Measurements from ENCODE around the gene TCEAL3.
"Not testable (repeated sequence)": the region's sequence is repeated elsewhere in the genome, so short reads cannot be mapped to it uniquely, and the experiment has no call there.

Gene TCEAL3

DNA sequence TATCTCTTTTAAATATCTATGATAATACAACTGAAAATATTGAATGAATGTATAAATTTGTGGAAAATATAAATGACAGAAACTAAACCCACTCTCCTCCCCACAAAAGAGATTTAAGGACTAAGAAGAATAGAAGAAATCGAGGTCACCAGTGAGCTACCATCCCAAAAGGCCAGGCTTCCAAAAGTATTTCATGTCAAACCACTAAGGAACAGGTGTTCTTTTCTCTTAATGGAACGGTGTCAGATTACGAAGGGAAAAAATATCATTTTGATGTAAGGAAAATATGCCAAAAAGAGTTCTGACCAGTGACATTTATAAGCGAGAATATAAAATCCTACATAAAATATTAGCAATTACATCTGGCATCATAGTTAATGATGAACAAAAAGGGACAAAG lies 36.0 kb upstream of the TCEAL3 start:
- no peak for TF ChIP-seq CTCF (IDR thresholded peaks at IDR 0.05; ENCODE audit: low read length, missing control alignments)
- DNase-seq (ENCODE audit: low read depth), result no peak
- H3K4me3 ChIP-seq (replicated peaks; ENCODE audit: low read depth, low read length), result no peak overlapping the region

DNA sequence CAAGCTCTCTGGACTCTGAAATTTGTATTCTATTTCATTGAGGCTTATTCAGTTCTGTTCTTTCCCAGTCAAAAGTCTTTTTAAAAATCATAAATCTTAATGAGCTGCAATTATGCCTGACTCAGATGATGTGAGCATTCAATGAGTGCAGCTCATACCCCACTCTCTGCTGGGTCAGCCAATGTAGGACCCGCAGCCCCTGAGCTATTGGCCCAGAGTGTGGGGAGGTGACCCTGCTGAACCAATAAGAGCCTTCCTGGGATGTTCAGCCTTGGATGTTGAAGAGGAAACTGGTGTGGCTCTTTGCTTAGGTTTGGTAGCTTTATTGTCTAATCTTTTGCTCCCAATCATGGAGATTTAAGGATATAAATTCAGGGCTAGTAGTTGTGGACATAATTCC lies 34.6 kb upstream of the TCEAL3 start:
- H3K4me3 ChIP-seq (replicated peaks; ENCODE audit: low read depth, low read length), result no peak overlapping the region
- TF ChIP-seq CTCF (IDR thresholded peaks at IDR 0.05; ENCODE audit: low read length, missing control alignments), result no peak
- no peak for DNase-seq (ENCODE audit: low read depth)

GRCh38 chrX:103584596-103584995 lies 23.2 kb upstream of the TCEAL3 start:
- H3K4me3 ChIP-seq (replicated peaks; ENCODE audit: low read depth, low read length), result peak overlapping the region; percentile 76
- DNase-seq (ENCODE audit: low read depth), result peak; percentile 39
- no peak for TF ChIP-seq CTCF (IDR thresholded peaks at IDR 0.05; ENCODE audit: low read length, missing control alignments)

GRCh38 chrX:103585411-103586313 lies 22.1 kb upstream of the TCEAL3 start, which contains the start of gene TCEAL4:
TSS of gene TCEAL4 (plus strand) at chrX:103585515. CDS start at chrX:103586676, 1,161 bp downstream.
- DNase-seq (ENCODE audit: low read depth), result peak; percentile 48
- TF ChIP-seq CTCF (IDR thresholded peaks at IDR 0.05; ENCODE audit: low read length, missing control alignments), result no peak
- peak within 1 kb of the TSS; percentile 76 for H3K4me3 ChIP-seq (replicated peaks; ENCODE audit: low read depth, low read length)

- no peak for TF ChIP-seq CTCF (IDR thresholded peaks at IDR 0.05; ENCODE audit: low read length, missing control alignments)
- DNase-seq (ENCODE audit: low read depth), result peak; percentile 32
- H3K4me3 ChIP-seq (replicated peaks; ENCODE audit: low read depth, low read length), result peak overlapping the region; percentile 76
Measured at GRCh38 chrX:103586314-103586646, 21.5 kb upstream of the TCEAL3 start.

GRCh38 chrX:103586659-103587058 lies 21.1 kb upstream of the TCEAL3 start:
- H3K4me3 ChIP-seq (replicated peaks; ENCODE audit: low read depth, low read length), result peak overlapping the region; percentile 76
- DNase-seq (ENCODE audit: low read depth), result no peak
- TF ChIP-seq CTCF (IDR thresholded peaks at IDR 0.05; ENCODE audit: low read length, missing control alignments), result no peak

DNA sequence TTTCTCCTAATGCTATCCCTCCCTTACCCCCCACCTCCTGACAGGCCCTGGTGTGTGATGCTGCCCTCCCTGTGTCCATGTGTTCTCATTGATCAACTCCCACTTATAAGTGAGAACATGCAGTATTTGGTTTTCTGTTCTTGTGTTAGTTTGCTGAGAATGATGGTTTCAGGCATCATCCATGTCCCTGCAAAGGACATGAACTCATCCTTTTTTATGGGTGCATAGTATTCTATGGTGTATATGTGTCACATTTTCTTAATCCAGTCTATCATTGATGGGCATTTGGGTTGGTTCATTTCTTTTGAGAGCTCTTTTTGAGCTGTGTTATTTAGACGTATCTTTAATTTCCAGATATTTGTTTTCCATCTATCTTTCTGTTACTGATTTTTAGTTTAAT lies 15.5 kb upstream of the TCEAL3 start:
- DNase-seq (ENCODE audit: low read depth); H3K4me3 ChIP-seq (replicated peaks; ENCODE audit: low read depth, low read length): not testable (repeated sequence)

DNA sequence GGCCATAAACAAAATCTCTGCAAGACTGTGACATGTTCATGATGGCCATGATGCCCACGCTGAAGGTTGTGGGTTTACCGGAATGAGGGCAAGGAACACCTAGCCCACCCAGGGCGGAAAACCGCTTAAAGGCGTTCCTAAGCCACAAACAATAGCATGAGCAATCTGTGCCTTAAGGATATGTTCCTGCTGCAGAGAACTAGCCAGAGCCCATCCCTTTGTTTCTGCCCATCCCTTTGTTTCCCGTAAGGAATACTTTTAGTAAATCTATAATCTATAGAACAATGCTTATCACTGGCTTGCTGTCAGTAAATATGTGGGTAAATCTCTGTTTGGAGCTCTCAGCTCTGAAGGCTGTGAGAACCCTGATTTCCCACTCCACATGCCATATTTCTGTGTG lies 12.6 kb upstream of the TCEAL3 start:
- not testable (repeated sequence) for H3K4me3 ChIP-seq (replicated peaks; ENCODE audit: low read depth, low read length); DNase-seq (ENCODE audit: low read depth)

Measured in fibroblast of pulmonary artery (primary cell).